Liver (tissue), 9 donors: ENCODE results near the gene DPT. TPM values are rescaled to one million over a fixed set of nuclear protein-coding genes. Genes with fewer than 3 reads are reported as not detected.

ENCODE experiments used
- DNase-seq: peaks from one replicate; pipeline ENCODE4 v3.0.0-alpha.2; 2017; ENCODE audit warnings: low spot score
- H3K27ac ChIP-seq, 2 donors: one replicate each; pipeline ENCODE4 v1.7.0; 2013; ENCODE audit warnings: inconsistent platforms in 2 of 2, low read length in 2 of 2, control low read depth in 1 of 2, low read depth in 1 of 2, mild to moderate bottlenecking in 1 of 2
- H3K27me3 ChIP-seq, 4 donors: one replicate each; pipeline versions ENCODE4 v1.6.1 to v1.7.0; 2013; ENCODE audit warnings: low read length in 3 of 4, inconsistent platforms in 1 of 4, mild to moderate bottlenecking in 1 of 4, moderate library complexity in 1 of 4; ENCODE audit not compliant: control insufficient read depth in 4 of 4, insufficient read depth in 4 of 4
- H3K36me3 ChIP-seq, 4 donors: one replicate each; pipeline versions ENCODE4 v1.6.1 to v1.7.0; 2013; ENCODE audit warnings: low read length in 3 of 4, mild to moderate bottlenecking in 3 of 4, low read depth in 1 of 4, moderate library complexity in 1 of 4; ENCODE audit not compliant: control insufficient read depth in 4 of 4, insufficient read depth in 3 of 4
- H3K4me1 ChIP-seq, 4 donors: one replicate each; pipeline versions ENCODE4 v1.6.1 to v1.7.0; 2013; ENCODE audit warnings: low read length in 3 of 4, mild to moderate bottlenecking in 3 of 4, moderate library complexity in 1 of 4; ENCODE audit not compliant: control insufficient read depth in 4 of 4, insufficient read depth in 4 of 4
- H3K4me3 ChIP-seq, 3 donors: one replicate each; pipeline versions ENCODE4 v1.6.1 to v1.7.0; 2013; ENCODE audit warnings: low read length in 3 of 3, control low read depth in 1 of 3, low read depth in 1 of 3, mild to moderate bottlenecking in 1 of 3
- H3K9ac ChIP-seq, 2 donors: one replicate each; pipeline ENCODE4 v1.7.0; 2013; ENCODE audit warnings: low read length in 2 of 2, mild to moderate bottlenecking in 2 of 2, moderate library complexity in 2 of 2, control low read depth in 1 of 2, low read depth in 1 of 2
- H3K9me3 ChIP-seq, 4 donors: one replicate each; pipeline versions ENCODE4 v1.6.1 to v1.7.0; 2013; ENCODE audit warnings: low read length in 3 of 4; ENCODE audit not compliant: control insufficient read depth in 4 of 4
- ATF3 ChIP-seq: IDR thresholded peaks from 2 replicates; pipeline ENCODE4 v1.6.1; 2016; ENCODE audit warnings: antibody characterized with exemption
- EGR1 ChIP-seq, 2 donors: IDR thresholded peaks; 2 replicates each; pipeline ENCODE4 v1.6.1; 2016 to 2018; ENCODE audit warnings: antibody characterized with exemption in 2 of 2, low read depth in 2 of 2
- FOXA1 ChIP-seq: IDR thresholded peaks from 2 replicates; pipeline ENCODE4 v1.6.1; 2016; ENCODE audit warnings: antibody characterized with exemption
- FOXA2 ChIP-seq: IDR thresholded peaks from 2 replicates; pipeline ENCODE4 v1.6.1; 2016; ENCODE audit warnings: antibody characterized with exemption
- GABPA ChIP-seq, 2 donors: IDR thresholded peaks in 1 of 2; conservative IDR thresholded peaks in 1 of 2; 2 replicates each; pipeline ENCODE4 v1.6.1; 2016; ENCODE audit warnings: antibody characterized with exemption in 2 of 2, mild to moderate bottlenecking in 1 of 2, moderate library complexity in 1 of 2
- HNF4A ChIP-seq, 2 donors: conservative IDR thresholded peaks; 2 replicates each; pipeline ENCODE4 v1.6.1; 2016; ENCODE audit warnings: antibody characterized with exemption in 2 of 2, mild to moderate bottlenecking in 2 of 2
- HNF4G ChIP-seq: IDR thresholded peaks from 2 replicates; pipeline ENCODE4 v1.6.1; 2016; ENCODE audit warnings: antibody characterized with exemption
- NR2F2 ChIP-seq: IDR thresholded peaks from 2 replicates; pipeline ENCODE4 v1.6.1; 2016; ENCODE audit warnings: antibody characterized with exemption
- RAD21 ChIP-seq, 2 donors: IDR thresholded peaks; 2 replicates each; pipeline ENCODE4 v1.6.1; 2016; ENCODE audit warnings: antibody characterized with exemption in 2 of 2, mild to moderate bottlenecking in 2 of 2
- REST ChIP-seq: IDR thresholded peaks from 2 replicates; pipeline ENCODE4 v1.6.1; 2016; ENCODE audit warnings: antibody characterized with exemption, mild to moderate bottlenecking
- RXRA ChIP-seq, 2 donors: IDR thresholded peaks; 2 replicates each; pipeline ENCODE4 v1.6.1; 2017 to 2018; ENCODE audit warnings: antibody characterized with exemption in 2 of 2, mild to moderate bottlenecking in 1 of 2
- SP1 ChIP-seq: IDR thresholded peaks from 2 replicates; pipeline ENCODE4 v1.6.1; 2018; ENCODE audit warnings: antibody characterized with exemption, mild to moderate bottlenecking
- TAF1 ChIP-seq: conservative IDR thresholded peaks from 2 replicates; pipeline ENCODE4 v1.6.1; 2016; ENCODE audit warnings: antibody characterized with exemption, mild to moderate bottlenecking
- YY1 ChIP-seq: IDR thresholded peaks from 2 replicates; pipeline ENCODE4 v1.6.1; 2016; ENCODE audit warnings: antibody characterized with exemption, mild to moderate bottlenecking
- ZBTB33 ChIP-seq: IDR thresholded peaks from 2 replicates; pipeline ENCODE4 v1.6.1; 2016; ENCODE audit warnings: antibody characterized with exemption
- WGBS: extraction: QIAGEN DNeasy Blood & Tissue Kit; methylation state at CpG from one replicate; pipeline ENCODE4 v1.1.7; 2013; 5-methylcytosine and 5-hydroxymethylcytosine counted together
- polyA plus RNA-seq, 2 donors: library from polyadenylated mRNA; stranded (reverse) in 1 of 2; unstranded in 1 of 2; fragments of 200-250 nt in 1 of 2; fragments of >200 nt in 1 of 2; fragmentation: Nextera tagmentation in 1 of 2; extraction: Ambion mirVana in 1 of 2; gene quantifications; one replicate each; pipeline versions ENCODE4 v1.2.1 to v1.2.3, GENCODE V29; 2013 to 2015
- total RNA-seq, 2 donors: library from RNA; depleted of rRNA; stranded (reverse); fragments of >200 nt; gene quantifications; one replicate each; pipeline ENCODE4 v1.2.3, GENCODE V29; 2014
- TF ChIP-seq, protein P1 (sequence below): IDR thresholded peaks from 2 replicates; pipeline ENCODE4 v1.6.1; 2016; ENCODE audit warnings: antibody characterized with exemption
- donor health status: healthy.
- donor health status: healthy.
- donor health status: healthy.
- donor health status: healthy.
- donor health status: healthy.

The DPT gene
- total and polyA plus RNA-seq, 4 donors = 0.42 to 5.0 (median 3.0) TPM

DNA sequence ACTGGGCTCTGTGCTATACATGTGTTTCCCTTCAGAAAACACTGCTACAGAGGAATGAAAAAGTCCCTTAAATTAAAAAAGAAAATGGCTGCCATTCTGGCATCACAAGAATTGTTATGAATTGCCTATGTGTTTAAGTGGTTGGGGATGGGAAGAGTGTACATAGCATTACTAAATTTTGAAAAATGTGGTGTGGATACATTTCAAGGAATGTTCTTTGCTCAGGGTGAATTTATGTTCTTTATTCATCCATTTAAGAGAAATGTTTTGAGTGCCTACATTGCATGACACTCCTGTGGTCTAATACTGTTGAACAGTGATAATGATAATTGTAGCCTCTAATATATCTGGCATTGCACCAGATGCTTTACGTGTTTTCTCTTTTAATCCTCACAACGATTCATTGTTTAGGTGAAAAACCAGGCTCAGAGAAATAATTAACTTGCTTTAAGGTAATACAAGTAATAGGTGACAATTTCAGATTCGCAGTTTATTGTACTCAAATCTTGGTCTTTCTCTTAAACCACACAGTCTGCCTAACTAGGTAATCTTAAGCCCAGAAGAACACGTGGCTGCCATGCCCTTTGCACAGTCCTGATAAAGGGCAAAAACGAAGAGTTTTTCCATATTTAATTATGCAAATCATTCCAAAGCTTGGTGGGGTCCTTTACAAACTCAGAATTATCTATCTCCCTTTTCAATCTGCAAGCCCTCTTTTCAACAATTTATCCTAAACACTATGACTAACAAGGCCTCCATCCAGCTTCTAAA lies 31.5 kb downstream of the DPT start:
- WGBS = 57% methylated on average over 5 of the region's 5 CpGs
- Histone ChIP-seq H3K27ac (no peak overlapping the region), H3K27me3 (no peaks in the 10 kb centered on the region), H3K9me3 (no peaks in the 10 kb centered on the region), H3K4me3 (no peak overlapping the region), H3K4me1 (peaks cover 0 to 26% (median 7%) of the 10 kb centered on the region in 4 donors), H3K9ac (no peak overlapping the region), H3K36me3 (no peaks in the 10 kb centered on the region)
- no peak for TF ChIP-seq FOXA2
- peak in 1 of 2 donors; percentile 22 for TF ChIP-seq HNF4A (conservative IDR thresholded peaks at IDR 0.05)
- no peak for DNase-seq

- Histone ChIP-seq H3K4me3 (no peak overlapping the region), H3K36me3 (no peaks in the 10 kb centered on the region), H3K27ac (no peak overlapping the region), H3K9me3 (no peaks in the 10 kb centered on the region), H3K9ac (no peak overlapping the region), H3K27me3 (no peaks in the 10 kb centered on the region), H3K4me1 (peaks cover 0 to 30% (median 7%) of the 10 kb centered on the region in 4 donors)
- WGBS = 82% methylated on average over 7 of the region's 7 CpGs
- no peak for TF ChIP-seq EGR1 (IDR thresholded peaks at IDR 0.05; ENCODE audit: low read depth in 2 of 2)
- TF ChIP-seq GABPA (IDR thresholded peaks at IDR 0.05 in 1 of 2, conservative IDR thresholded peaks at IDR 0.05 in 1 of 2) = no peak
- no peak for TF ChIP-seq FOXA2
- TF ChIP-seq ATF3 = no peak
- TF ChIP-seq, protein P1, sequence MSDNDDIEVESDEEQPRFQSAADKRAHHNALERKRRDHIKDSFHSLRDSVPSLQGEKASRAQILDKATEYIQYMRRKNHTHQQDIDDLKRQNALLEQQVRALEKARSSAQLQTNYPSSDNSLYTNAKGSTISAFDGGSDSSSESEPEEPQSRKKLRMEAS = no peak
- no peak for TF ChIP-seq HNF4A (conservative IDR thresholded peaks at IDR 0.05)
- no peak for TF ChIP-seq NR2F2
- TF ChIP-seq HNF4G = no peak
- no peak for TF ChIP-seq FOXA1
- TF ChIP-seq REST = no peak
- TF ChIP-seq RXRA (IDR thresholded peaks at IDR 0.05) = no peak
- TF ChIP-seq SP1 = no peak
- no peak for TF ChIP-seq TAF1
- DNase-seq = no peak
These were observed 32.8 kb downstream of the DPT start for GRCh38 chr1:168696125-168696760.

DNA sequence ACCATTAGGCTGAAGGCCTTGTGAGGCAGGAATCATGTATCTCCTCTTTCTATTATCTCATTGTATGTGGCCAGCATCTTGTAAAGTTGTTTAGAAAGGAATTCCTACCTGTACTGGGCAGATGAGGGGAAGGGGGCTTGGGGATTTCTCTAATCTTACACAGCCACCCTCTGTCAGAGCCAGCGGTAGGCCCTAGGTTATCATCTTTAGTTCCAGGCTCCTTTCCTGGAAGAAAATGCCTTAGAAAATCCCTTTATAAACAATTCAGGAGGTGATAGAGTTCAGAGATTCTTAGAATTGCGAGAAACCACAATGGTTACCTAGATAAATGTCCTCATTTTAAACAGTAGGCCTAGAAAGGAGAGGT lies 35.2 kb downstream of the DPT start:
- Histone ChIP-seq H3K4me1 (peaks cover 0 to 22% (median 7%) of the 10 kb centered on the region in 4 donors), H3K9ac (no peak overlapping the region), H3K27ac (no peak overlapping the region), H3K36me3 (no peaks in the 10 kb centered on the region), H3K4me3 (no peak overlapping the region), H3K27me3 (no peaks in the 10 kb centered on the region), H3K9me3 (no peaks in the 10 kb centered on the region)
- no peak for TF ChIP-seq ZBTB33
- no peak for TF ChIP-seq HNF4A (conservative IDR thresholded peaks at IDR 0.05)
- TF ChIP-seq RXRA (IDR thresholded peaks at IDR 0.05) = no peak
- no peak for TF ChIP-seq SP1
- no peak for TF ChIP-seq YY1
- no peak for TF ChIP-seq RAD21 (IDR thresholded peaks at IDR 0.05)
- TF ChIP-seq NR2F2 = no peak
- TF ChIP-seq HNF4G = no peak
- TF ChIP-seq FOXA1 = no peak
- TF ChIP-seq EGR1 (IDR thresholded peaks at IDR 0.05; ENCODE audit: low read depth in 2 of 2) = no peak
- TF ChIP-seq, protein P1 = no peak
- WGBS = 92% methylated on average over 2 of the region's 2 CpGs
- no peak for DNase-seq
